Suprapubic skin (tissue), 3 donors: ENCODE results near the gene EGFL7.

ENCODE experiments used
- CTCF ChIP-seq, 2 donors: fragments of 200-600 bp in 1 of 2; fragments of 450-650 bp in 1 of 2; sonication (generic) in 1 of 2; IDR thresholded peaks; one replicate each; pipeline ENCODE4 v1.5.1; 2016 to 2019; ENCODE audit warnings: antibody characterized with exemption in 2 of 2, mild to moderate bottlenecking in 1 of 2, moderate library complexity in 1 of 2
- EP300 ChIP-seq: sonication (generic); formaldehyde crosslinking; IDR thresholded peaks from one replicate; pipeline ENCODE4 v1.6.1; 2017; ENCODE audit warnings: antibody characterized with exemption

DNA sequence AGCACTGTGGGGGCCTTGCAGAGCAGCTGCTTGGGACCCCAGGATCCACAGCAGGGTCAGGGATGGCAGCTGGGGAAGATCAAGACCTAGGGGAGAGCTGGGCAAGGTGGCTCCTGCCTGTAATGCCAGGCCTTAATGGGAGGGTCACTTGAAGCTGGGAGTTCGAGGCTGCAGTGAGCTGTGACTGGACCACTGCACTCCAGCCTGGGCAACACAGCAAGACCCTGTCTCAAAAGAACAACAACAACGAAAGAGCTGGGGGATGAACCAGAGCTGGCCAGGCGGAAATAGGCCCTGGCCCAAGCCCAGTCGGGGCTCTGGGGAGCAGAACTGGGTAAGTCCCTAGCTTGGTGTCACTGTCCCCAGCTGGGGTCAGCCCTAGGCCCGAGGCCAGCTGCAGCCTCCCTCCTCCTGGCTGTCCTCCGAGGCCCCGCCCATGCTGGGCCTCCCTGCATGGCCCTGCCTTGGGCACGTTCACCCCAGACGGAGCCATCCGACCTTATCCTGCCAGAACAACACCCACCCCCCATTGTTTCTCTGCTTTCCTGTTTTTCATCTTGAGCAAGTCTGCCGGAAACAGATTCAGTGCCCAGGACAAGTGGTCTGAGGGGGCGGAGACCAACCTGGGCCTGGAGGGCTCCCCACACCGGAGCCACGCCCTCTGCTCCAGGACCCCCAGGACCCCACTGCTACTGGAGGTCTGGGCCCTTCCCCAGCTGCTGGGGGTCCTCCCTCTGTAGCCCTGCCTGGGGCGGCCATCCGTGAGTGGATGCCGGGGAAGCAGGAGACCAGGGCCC lies 51.6 kb downstream of the EGFL7 start:
- TF ChIP-seq EP300 (no peak), CTCF (IDR thresholded peaks at IDR 0.05) (no peak)
